Measurements from ENCODE around the gene CAMK2D. TPM values are rescaled to one million over a fixed set of nuclear protein-coding genes. Genes with fewer than 3 reads are reported as not detected.
A peak's percentile ranks its signal among the peaks of the same experiment; 100 is the strongest.
"Not testable (repeated sequence)": the region's sequence is repeated elsewhere in the genome, so short reads cannot be mapped to it uniquely, and the experiment has no call there.

Gene CAMK2D
- total and polyA plus RNA-seq, 2 experiments from 2014 or later, result 36.8 to 99.1 TPM

DNA sequence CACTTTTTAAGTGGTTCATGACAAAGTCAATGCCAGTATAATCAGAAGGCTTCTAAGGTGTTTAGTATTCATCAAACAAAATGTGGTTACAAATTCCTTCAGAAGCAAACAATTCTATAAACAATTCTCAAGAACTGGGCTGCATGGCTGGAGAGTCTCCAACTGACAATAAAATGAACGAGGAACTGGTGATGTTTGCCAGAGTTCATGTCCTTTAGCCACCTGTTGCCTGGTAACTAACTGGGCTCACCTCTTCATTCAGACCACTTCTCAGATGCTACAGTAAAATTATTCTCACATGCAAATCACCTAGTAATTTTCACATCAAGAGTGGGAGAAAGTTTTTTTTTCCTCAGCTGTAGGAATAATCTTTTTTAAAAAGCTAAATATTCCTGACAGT is 53.3 kb downstream of the CAMK2D start:
- Histone ChIP-seq H2AFZ (no peak overlapping the region), H3K36me3 (replicated peaks; ENCODE audit: insufficient read depth, low read depth) (no peaks in the 10 kb centered on the region), H3K4me2 (no peak overlapping the region), H3K9me3 (ENCODE audit: low read depth) (no peaks in the 10 kb centered on the region), H3K9me2 (replicated peaks; ENCODE audit: insufficient read depth) (no peaks in the 10 kb centered on the region), H3K27me3 (no peaks in the 10 kb centered on the region), H3K4me3 (no peak overlapping the region), H3K79me2 (peaks cover 91% of the 10 kb centered on the region), H4K20me1 (ENCODE audit: insufficient read depth, poor library complexity, severe bottlenecking) (peaks cover 3% of the 10 kb centered on the region), H3K4me1 (ENCODE audit: insufficient read depth) (no peaks in the 10 kb centered on the region), H3K27ac (no peak overlapping the region)
- no peak for DNase-seq (ENCODE audit: low spot score)
- TF ChIP-seq EZH2phosphoT487 (IDR thresholded peaks at IDR 0.05; ENCODE audit: low read depth, severe bottlenecking, unreplicated experiment) (no peak), EZH2 (IDR thresholded peaks at IDR 0.05; ENCODE audit: borderline replicate concordance) (no peak)
- TF ChIP-seq, protein P1, sequence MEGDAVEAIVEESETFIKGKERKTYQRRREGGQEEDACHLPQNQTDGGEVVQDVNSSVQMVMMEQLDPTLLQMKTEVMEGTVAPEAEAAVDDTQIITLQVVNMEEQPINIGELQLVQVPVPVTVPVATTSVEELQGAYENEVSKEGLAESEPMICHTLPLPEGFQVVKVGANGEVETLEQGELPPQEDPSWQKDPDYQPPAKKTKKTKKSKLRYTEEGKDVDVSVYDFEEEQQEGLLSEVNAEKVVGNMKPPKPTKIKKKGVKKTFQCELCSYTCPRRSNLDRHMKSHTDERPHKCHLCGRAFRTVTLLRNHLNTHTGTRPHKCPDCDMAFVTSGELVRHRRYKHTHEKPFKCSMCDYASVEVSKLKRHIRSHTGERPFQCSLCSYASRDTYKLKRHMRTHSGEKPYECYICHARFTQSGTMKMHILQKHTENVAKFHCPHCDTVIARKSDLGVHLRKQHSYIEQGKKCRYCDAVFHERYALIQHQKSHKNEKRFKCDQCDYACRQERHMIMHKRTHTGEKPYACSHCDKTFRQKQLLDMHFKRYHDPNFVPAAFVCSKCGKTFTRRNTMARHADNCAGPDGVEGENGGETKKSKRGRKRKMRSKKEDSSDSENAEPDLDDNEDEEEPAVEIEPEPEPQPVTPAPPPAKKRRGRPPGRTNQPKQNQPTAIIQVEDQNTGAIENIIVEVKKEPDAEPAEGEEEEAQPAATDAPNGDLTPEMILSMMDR (IDR thresholded peaks at IDR 0.05; ENCODE audit: poor library complexity), result no peak
- 22% methylated on average over 1 of the region's 1 CpG for WGBS (ENCODE audit: low lambda C conversion rate, missing lambda C conversion rate)

- Histone ChIP-seq H3K4me2 (no peak overlapping the region), H3K27ac (no peak overlapping the region), H3K27me3 (no peaks in the 10 kb centered on the region), H3K36me3 (replicated peaks; ENCODE audit: insufficient read depth, low read depth) (no peaks in the 10 kb centered on the region), H3K9me3 (ENCODE audit: low read depth) (no peaks in the 10 kb centered on the region), H3K79me2 (peaks cover 86% of the 10 kb centered on the region), H3K9me2 (replicated peaks; ENCODE audit: insufficient read depth) (no peaks in the 10 kb centered on the region), H4K20me1 (ENCODE audit: insufficient read depth, poor library complexity, severe bottlenecking) (peaks cover 3% of the 10 kb centered on the region), H3K4me1 (ENCODE audit: insufficient read depth) (no peaks in the 10 kb centered on the region), H3K4me3 (no peak overlapping the region), H2AFZ (no peak overlapping the region)
- no peak for DNase-seq (ENCODE audit: low spot score)
- TF ChIP-seq EZH2 (IDR thresholded peaks at IDR 0.05; ENCODE audit: borderline replicate concordance) (no peak), EZH2phosphoT487 (IDR thresholded peaks at IDR 0.05; ENCODE audit: low read depth, severe bottlenecking, unreplicated experiment) (no peak)
- TF ChIP-seq, protein P1 (IDR thresholded peaks at IDR 0.05; ENCODE audit: poor library complexity), result no peak
- 84% methylated on average over 2 of the region's 2 CpGs for WGBS (ENCODE audit: low lambda C conversion rate, missing lambda C conversion rate)
Observed at GRCh38 chr4:113707048-113707447, 54.5 kb downstream of the CAMK2D start.

DNA sequence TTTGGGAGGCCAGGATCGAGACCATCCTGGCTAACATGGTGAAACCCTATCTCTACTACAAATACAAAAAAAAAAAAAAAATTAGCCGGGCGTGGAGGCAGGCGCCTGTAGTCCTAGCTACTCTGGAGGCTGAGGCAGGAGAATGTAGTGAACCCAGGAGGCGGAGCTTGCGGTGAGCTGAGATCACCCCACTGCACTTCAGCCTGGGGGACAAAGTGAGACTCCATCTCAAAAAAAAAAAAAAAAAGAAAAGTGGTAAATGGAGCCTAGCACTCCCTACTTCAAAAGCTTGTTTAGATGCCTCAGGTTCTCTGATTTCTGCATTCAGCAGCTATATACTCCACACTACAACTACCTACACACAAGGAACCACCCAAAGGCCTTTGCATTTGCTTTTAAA is 56.4 kb downstream of the CAMK2D start:
- not testable (repeated sequence) for H3K27me3 ChIP-seq; H4K20me1 ChIP-seq (ENCODE audit: insufficient read depth, poor library complexity, severe bottlenecking); DNase-seq (ENCODE audit: low spot score); H3K36me3 ChIP-seq (replicated peaks; ENCODE audit: insufficient read depth, low read depth); H3K4me3 ChIP-seq; H3K27ac ChIP-seq; H3K4me2 ChIP-seq; H3K9me3 ChIP-seq (ENCODE audit: low read depth); H3K4me1 ChIP-seq (ENCODE audit: insufficient read depth); H3K9me2 ChIP-seq (replicated peaks; ENCODE audit: insufficient read depth); H2AFZ ChIP-seq
- peaks cover 90% of the 10 kb centered on the region for H3K79me2 ChIP-seq
- 97% methylated on average over 6 of the region's 6 CpGs for WGBS (ENCODE audit: low lambda C conversion rate, missing lambda C conversion rate)

GRCh38 chr4:113702596-113702995 is 58.9 kb downstream of the CAMK2D start:
- H2AFZ ChIP-seq; H3K4me2 ChIP-seq; H4K20me1 ChIP-seq (ENCODE audit: insufficient read depth, poor library complexity, severe bottlenecking); H3K9me2 ChIP-seq (replicated peaks; ENCODE audit: insufficient read depth); H3K27me3 ChIP-seq; H3K4me3 ChIP-seq; H3K4me1 ChIP-seq (ENCODE audit: insufficient read depth); H3K9me3 ChIP-seq (ENCODE audit: low read depth); H3K27ac ChIP-seq; H3K36me3 ChIP-seq (replicated peaks; ENCODE audit: insufficient read depth, low read depth): not testable (repeated sequence)
- DNase-seq (ENCODE audit: low spot score), result peak; percentile 34
- H3K79me2 ChIP-seq, result peaks cover 92% of the 10 kb centered on the region
- 83% methylated on average over 3 of the region's 3 CpGs for WGBS (ENCODE audit: low lambda C conversion rate, missing lambda C conversion rate)

DNA sequence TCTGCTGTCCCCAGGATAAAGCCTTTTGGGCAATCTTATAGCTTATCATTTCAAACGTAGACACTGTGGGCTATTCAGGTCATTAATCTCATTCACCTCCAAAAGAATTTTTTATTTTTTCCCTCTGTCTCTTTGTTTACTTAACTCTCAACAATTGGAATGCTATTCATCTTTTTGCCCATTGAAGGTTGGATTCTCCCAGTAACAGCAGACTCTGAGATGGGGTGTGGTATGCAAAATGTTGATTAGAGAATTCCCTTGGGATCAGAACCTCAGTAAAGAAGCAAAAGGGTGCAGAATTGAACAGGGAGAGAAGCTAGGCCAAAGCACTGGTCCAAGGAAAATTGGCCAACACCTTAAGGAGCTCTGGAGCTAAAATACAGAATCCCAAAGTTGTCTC is 60.4 kb downstream of the CAMK2D start:
- 41% methylated on average over 1 of the region's 1 CpG for WGBS (ENCODE audit: low lambda C conversion rate, missing lambda C conversion rate)
- no peaks in the 10 kb centered on the region for H3K9me2 ChIP-seq (replicated peaks; ENCODE audit: insufficient read depth)
- no peaks in the 10 kb centered on the region for H3K27me3 ChIP-seq
- no peak for DNase-seq (ENCODE audit: low spot score)
- no peaks in the 10 kb centered on the region for H3K36me3 ChIP-seq (replicated peaks; ENCODE audit: insufficient read depth, low read depth)
- TF ChIP-seq EZH2 (IDR thresholded peaks at IDR 0.05; ENCODE audit: borderline replicate concordance) (no peak), EZH2phosphoT487 (IDR thresholded peaks at IDR 0.05; ENCODE audit: low read depth, severe bottlenecking, unreplicated experiment) (no peak)
- TF ChIP-seq, protein P1 (IDR thresholded peaks at IDR 0.05; ENCODE audit: poor library complexity), result no peak
- no peak overlapping the region for H3K4me3 ChIP-seq
- no peak overlapping the region for H3K4me2 ChIP-seq
- H3K79me2 ChIP-seq, result peaks cover 92% of the 10 kb centered on the region
- no peaks in the 10 kb centered on the region for H4K20me1 ChIP-seq (ENCODE audit: insufficient read depth, poor library complexity, severe bottlenecking)
- H3K4me1 ChIP-seq (ENCODE audit: insufficient read depth), result no peaks in the 10 kb centered on the region
- no peak overlapping the region for H2AFZ ChIP-seq
- H3K9me3 ChIP-seq (ENCODE audit: low read depth), result no peaks in the 10 kb centered on the region
- H3K27ac ChIP-seq, result no peak overlapping the region

All from hepatocyte (in vitro differentiated cells).